Measurements from ENCODE around the gene AZU1. TPM values are rescaled to one million over a fixed set of nuclear protein-coding genes. Genes with fewer than 3 reads are reported as not detected.

AZU1 gene
- total RNA-seq, 1 donor from 2014 or later: 0.41 TPM

DNA sequence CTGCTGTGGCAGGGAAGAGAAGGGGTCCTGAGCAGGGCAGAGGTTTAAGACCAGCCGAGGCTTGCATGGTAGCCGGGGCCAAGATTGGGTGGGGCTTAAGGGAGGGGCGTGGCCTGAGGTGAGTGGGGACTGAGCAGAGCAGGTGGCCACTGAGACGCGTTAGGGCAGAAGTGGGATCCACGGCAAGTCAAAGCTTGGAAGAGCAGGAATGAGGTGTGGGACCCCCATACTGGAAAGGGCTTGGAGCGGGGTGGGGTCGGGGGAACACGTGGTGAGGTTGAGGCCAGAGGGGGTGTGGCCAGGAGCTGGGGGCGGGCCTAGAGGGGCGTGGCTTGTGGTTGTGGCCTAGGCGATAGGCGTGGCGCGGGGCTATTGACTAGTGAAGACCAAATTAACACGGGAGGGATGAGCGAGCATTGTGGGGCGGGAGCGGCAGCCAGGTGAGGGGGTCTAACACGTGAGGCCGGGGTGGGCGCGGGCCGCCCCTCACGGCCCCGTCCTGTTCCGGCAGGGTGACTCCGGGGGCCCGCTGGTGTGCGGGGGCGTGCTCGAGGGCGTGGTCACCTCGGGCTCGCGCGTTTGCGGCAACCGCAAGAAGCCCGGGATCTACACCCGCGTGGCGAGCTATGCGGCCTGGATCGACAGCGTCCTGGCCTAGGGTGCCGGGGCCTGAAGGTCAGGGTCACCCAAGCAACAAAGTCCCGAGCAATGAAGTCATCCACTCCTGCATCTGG lies 35.1 kb downstream of the AZU1 start:
- Mint-ChIP-seq H3K9me3 (no peaks in the 10 kb centered on the region), H3K4me1 (ENCODE audit: unreplicated experiment) (peaks cover 5% of the 10 kb centered on the region)
- no peak for DNase-seq (ENCODE audit: extremely low spot score, unreplicated experiment)

DNA sequence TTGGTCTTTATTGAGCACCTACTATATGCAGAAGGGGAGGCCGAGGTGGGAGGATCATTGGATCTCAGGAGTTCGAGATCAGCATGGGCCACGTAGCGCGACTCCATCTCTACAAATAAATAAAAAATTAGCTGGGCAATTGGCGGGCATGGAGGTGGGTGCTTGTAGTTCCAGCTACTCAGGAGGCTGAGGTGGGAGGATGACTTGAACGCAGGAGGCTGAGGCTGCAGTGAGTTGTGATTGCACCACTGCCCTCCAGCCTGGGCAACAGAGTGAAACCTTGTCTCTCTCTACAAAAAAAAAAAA lies 35.6 kb downstream of the AZU1 start:
- H3K4me3 Mint-ChIP-seq: no peak overlapping the region

More for the DNA sequence above, 35.1 kb downstream of the AZU1 start:
- H3K36me3 Mint-ChIP-seq: peaks cover 4% of the 10 kb centered on the region
- TF ChIP-seq CTCF (conservative IDR thresholded peaks at IDR 0.05): no peak
- peaks cover 11% of the 10 kb centered on the region for H3K27me3 Mint-ChIP-seq
- H3K27ac Mint-ChIP-seq: no peak overlapping the region
- H3K4me3 Mint-ChIP-seq: peak overlapping the region; percentile 51

GRCh38 chr19:866769-867300 lies 39.2 kb downstream of the AZU1 start:
- no peak for DNase-seq (ENCODE audit: extremely low spot score, unreplicated experiment)
- peaks cover 3% of the 10 kb centered on the region for H3K27me3 Mint-ChIP-seq
- no peak overlapping the region for H3K27ac Mint-ChIP-seq
- no peak for TF ChIP-seq CTCF (conservative IDR thresholded peaks at IDR 0.05)
- H3K4me1 Mint-ChIP-seq (ENCODE audit: unreplicated experiment): peaks cover 8% of the 10 kb centered on the region
- peaks cover 12% of the 10 kb centered on the region for H3K36me3 Mint-ChIP-seq
- no peak overlapping the region for H3K4me3 Mint-ChIP-seq
- no peaks in the 10 kb centered on the region for H3K9me3 Mint-ChIP-seq

More for the DNA sequence above, 35.6 kb downstream of the AZU1 start:
- Mint-ChIP-seq H3K27ac (peak overlapping the region; percentile 48), H3K36me3 (peaks cover 4% of the 10 kb centered on the region), H3K4me1 (ENCODE audit: unreplicated experiment) (peaks cover 5% of the 10 kb centered on the region), H3K9me3 (no peaks in the 10 kb centered on the region), H3K27me3 (peaks cover 11% of the 10 kb centered on the region)
- no peak for DNase-seq (ENCODE audit: extremely low spot score, unreplicated experiment)
- TF ChIP-seq CTCF (conservative IDR thresholded peaks at IDR 0.05): no peak

- H3K27me3 Mint-ChIP-seq: peaks cover 3% of the 10 kb centered on the region
- H3K36me3 Mint-ChIP-seq: peaks cover 12% of the 10 kb centered on the region
- no peak for TF ChIP-seq CTCF (conservative IDR thresholded peaks at IDR 0.05)
- peak overlapping the region; percentile 70 for H3K27ac Mint-ChIP-seq
- H3K4me1 Mint-ChIP-seq (ENCODE audit: unreplicated experiment): peaks cover 8% of the 10 kb centered on the region
- DNase-seq (ENCODE audit: extremely low spot score, unreplicated experiment): no peak
- no peak overlapping the region for H3K4me3 Mint-ChIP-seq
- no peaks in the 10 kb centered on the region for H3K9me3 Mint-ChIP-seq
These were observed 39.7 kb downstream of the AZU1 start for GRCh38 chr19:867301-867793.

DNA sequence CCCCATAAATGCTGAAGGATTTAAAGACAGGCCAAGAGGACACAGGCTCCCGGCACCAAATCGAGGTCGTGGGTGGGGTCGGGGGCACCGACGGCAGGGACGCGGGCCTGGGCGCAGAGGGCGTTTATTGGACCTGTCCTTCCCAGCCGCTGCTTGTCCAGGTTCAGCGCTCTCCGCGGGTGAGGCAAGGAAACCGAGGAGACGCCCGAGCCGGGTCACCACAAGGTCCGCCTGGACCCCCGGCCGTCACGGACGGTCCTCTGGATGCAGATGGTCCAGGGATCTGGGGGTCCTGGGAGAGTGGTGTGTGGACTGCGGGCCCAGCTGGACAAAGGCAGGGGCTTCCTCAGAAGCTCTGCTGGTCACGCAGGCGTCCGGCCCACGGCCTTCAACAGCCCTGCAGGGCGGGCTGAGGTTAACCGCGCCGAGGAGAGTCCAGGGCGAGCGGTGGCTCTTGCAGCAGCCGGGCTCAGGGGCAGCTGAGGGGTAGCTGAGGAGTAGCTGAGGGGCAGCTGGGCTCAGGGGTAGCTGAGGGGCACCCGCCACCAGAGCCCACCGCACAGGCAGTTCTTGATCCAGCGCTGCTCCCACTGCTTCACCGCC lies 40.3 kb downstream of the AZU1 start:
- Mint-ChIP-seq H3K4me1 (ENCODE audit: unreplicated experiment) (peaks cover 8% of the 10 kb centered on the region), H3K36me3 (peaks cover 12% of the 10 kb centered on the region), H3K27me3 (no peaks in the 10 kb centered on the region), H3K27ac (peak overlapping the region; percentile 70), H3K4me3 (no peak overlapping the region), H3K9me3 (no peaks in the 10 kb centered on the region)
- TF ChIP-seq CTCF (conservative IDR thresholded peaks at IDR 0.05): no peak
- DNase-seq (ENCODE audit: extremely low spot score, unreplicated experiment): no peak
